Measurements from ENCODE around the gene KRT4.

The KRT4 gene

GRCh38 chr12:52776913-52777395, 37.0 kb downstream of the KRT4 start, which contains the start of gene KRT76:
TSS of gene KRT76 (minus strand) at chr12:52777345. CDS start at chr12:52777291, 54 bp downstream.
- DNase-seq (ENCODE audit: extremely low read depth, insufficient read length) = no peak
- no peak for TF ChIP-seq CTCF (IDR thresholded peaks at IDR 0.05; ENCODE audit: insufficient read depth, low read length, poor library complexity, severe bottlenecking)
- Histone ChIP-seq H3K27me3 (replicated peaks; ENCODE audit: control insufficient read depth, insufficient read depth, low read length) (no peaks in the 10 kb centered on the region; the same call in 1 of the 2 replicates), H3K4me3 (replicated peaks; ENCODE audit: low read depth, low read length) (no peak within 1 kb of the TSS), H3K36me3 (ENCODE audit: control insufficient read depth, insufficient read depth, low read length) (no peaks in the 10 kb centered on the region)

GRCh38 chr12:52776435-52776834, 37.5 kb downstream of the KRT4 start:
- no peak for DNase-seq (ENCODE audit: extremely low read depth, insufficient read length)
- no peaks in the 10 kb centered on the region; the same call in 1 of the 2 replicates for H3K27me3 ChIP-seq (replicated peaks; ENCODE audit: control insufficient read depth, insufficient read depth, low read length)
- TF ChIP-seq CTCF (IDR thresholded peaks at IDR 0.05; ENCODE audit: insufficient read depth, low read length, poor library complexity, severe bottlenecking) = no peak
- H3K36me3 ChIP-seq (ENCODE audit: control insufficient read depth, insufficient read depth, low read length) = no peaks in the 10 kb centered on the region
- H3K4me3 ChIP-seq (replicated peaks; ENCODE audit: low read depth, low read length) = no peak overlapping the region

GRCh38 chr12:52774629-52775250, 39.2 kb downstream of the KRT4 start:
- Histone ChIP-seq H3K4me3 (replicated peaks; ENCODE audit: low read depth, low read length) (no peak overlapping the region), H3K36me3 (ENCODE audit: control insufficient read depth, insufficient read depth, low read length) (no peaks in the 10 kb centered on the region), H3K27me3 (replicated peaks; ENCODE audit: control insufficient read depth, insufficient read depth, low read length) (no peaks in the 10 kb centered on the region; the same call in 1 of the 2 replicates)
- TF ChIP-seq CTCF (IDR thresholded peaks at IDR 0.05; ENCODE audit: insufficient read depth, low read length, poor library complexity, severe bottlenecking) = no peak
- DNase-seq (ENCODE audit: extremely low read depth, insufficient read length) = no peak

GRCh38 chr12:52772772-52773171, 41.1 kb downstream of the KRT4 start:
- DNase-seq (ENCODE audit: extremely low read depth, insufficient read length) = no peak
- TF ChIP-seq CTCF (IDR thresholded peaks at IDR 0.05; ENCODE audit: insufficient read depth, low read length, poor library complexity, severe bottlenecking) = no peak
- no peaks in the 10 kb centered on the region; the same call in none of the 2 replicates for H3K27me3 ChIP-seq (replicated peaks; ENCODE audit: control insufficient read depth, insufficient read depth, low read length)
- H3K36me3 ChIP-seq (ENCODE audit: control insufficient read depth, insufficient read depth, low read length) = no peaks in the 10 kb centered on the region
- H3K4me3 ChIP-seq (replicated peaks; ENCODE audit: low read depth, low read length) = no peak overlapping the region

- DNase-seq (ENCODE audit: extremely low read depth, insufficient read length) = no peak
- no peak for TF ChIP-seq CTCF (IDR thresholded peaks at IDR 0.05; ENCODE audit: insufficient read depth, low read length, poor library complexity, severe bottlenecking)
- H3K4me3 ChIP-seq (replicated peaks; ENCODE audit: low read depth, low read length) = no peak overlapping the region
- no peaks in the 10 kb centered on the region for H3K36me3 ChIP-seq (ENCODE audit: control insufficient read depth, insufficient read depth, low read length)
- H3K27me3 ChIP-seq (replicated peaks; ENCODE audit: control insufficient read depth, insufficient read depth, low read length) = no peaks in the 10 kb centered on the region; the same call in none of the 2 replicates
Measured at GRCh38 chr12:52772188-52772587, 41.7 kb downstream of the KRT4 start.
